ENCODE measurements around the gene ANKRD17.

The ANKRD17 gene

DNA sequence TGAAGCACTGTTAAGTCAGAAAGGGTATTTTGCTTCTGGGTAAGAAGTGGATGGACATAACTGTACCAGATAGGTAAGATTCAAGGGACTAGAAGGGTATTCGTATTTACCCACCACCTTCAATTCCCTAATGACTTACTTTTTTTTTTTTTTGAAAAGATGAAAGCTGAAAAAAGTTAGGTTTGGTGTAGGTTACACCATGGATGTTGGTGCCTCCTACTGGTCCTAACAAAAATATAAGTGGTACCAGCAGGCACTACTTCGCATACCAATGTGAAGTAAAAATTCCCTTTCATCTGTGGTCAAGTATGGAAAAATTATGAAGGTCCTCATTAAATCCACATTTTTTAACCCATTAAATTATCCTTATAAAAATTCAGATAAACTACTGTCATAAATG is 7.2 kb downstream of the ANKRD17 start:
- TF ChIP-seq, protein P1, sequence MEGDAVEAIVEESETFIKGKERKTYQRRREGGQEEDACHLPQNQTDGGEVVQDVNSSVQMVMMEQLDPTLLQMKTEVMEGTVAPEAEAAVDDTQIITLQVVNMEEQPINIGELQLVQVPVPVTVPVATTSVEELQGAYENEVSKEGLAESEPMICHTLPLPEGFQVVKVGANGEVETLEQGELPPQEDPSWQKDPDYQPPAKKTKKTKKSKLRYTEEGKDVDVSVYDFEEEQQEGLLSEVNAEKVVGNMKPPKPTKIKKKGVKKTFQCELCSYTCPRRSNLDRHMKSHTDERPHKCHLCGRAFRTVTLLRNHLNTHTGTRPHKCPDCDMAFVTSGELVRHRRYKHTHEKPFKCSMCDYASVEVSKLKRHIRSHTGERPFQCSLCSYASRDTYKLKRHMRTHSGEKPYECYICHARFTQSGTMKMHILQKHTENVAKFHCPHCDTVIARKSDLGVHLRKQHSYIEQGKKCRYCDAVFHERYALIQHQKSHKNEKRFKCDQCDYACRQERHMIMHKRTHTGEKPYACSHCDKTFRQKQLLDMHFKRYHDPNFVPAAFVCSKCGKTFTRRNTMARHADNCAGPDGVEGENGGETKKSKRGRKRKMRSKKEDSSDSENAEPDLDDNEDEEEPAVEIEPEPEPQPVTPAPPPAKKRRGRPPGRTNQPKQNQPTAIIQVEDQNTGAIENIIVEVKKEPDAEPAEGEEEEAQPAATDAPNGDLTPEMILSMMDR (IDR thresholded peaks at IDR 0.05; ENCODE audit: insufficient read depth, low read length, missing control alignments), result no peak
- no peak for DNase-seq (ENCODE audit: low read depth, low spot score)
- ChIA-PET POLR2A (no interaction called here), CTCF (no interaction called here)
- no peak overlapping the region for H3K4me3 ChIP-seq (ENCODE audit: low read depth, low read length)

DNA sequence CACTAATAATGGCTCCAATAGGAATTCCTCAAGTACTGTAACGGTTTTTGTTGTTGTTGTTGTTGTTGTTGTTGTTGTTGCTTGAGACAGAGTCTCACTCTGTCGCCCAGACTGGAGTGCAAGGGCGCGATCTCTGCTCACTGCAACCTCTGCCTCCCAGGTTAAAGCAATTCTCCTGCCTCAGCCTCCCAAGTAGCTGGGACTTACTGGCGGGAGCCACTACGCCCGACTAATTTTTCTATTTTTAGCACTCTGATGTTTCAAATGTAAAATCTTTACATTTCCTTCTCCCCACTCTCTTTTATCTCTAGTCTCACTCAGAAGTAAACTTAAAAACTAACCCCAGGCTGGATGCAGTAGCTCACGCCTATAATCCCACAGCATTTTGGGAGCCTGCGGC is 8.0 kb downstream of the ANKRD17 start:
- CTCF ChIA-PET, result no interaction called here
- no peak for DNase-seq (ENCODE audit: low read depth, low spot score)
- no peak overlapping the region for H3K4me3 ChIP-seq (ENCODE audit: low read depth, low read length)
- TF ChIP-seq, protein P1 (IDR thresholded peaks at IDR 0.05; ENCODE audit: insufficient read depth, low read length, missing control alignments), result no peak
- POLR2A ChIA-PET, result interaction anchor here (0.8 kb wide), 1 partner anchor 9 kb away, joined by 3 read pairs; no protein-coding TSS in a partner anchor

DNA sequence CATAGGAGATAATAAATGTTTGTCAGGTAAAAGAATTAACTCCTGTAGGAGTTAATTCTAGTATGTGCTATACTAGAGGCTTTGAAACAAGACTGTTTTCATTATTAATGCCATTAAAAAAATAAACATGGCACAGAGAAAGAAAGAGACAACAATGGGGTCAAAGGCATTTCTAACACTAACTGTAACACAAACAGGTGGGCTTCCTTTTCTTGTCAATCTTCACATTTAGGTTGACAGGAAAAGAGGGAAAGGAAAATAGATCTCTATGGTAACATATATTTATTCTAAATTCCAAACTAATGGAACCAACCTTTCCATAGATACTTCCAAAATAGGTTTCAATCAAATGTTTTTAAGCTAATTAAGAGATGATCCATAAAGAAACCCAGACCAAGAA is 9.8 kb downstream of the ANKRD17 start:
- ChIA-PET CTCF (interaction anchor here (2.1 kb wide), 1 partner anchor 8 kb away, joined by 15 read pairs; no protein-coding TSS in a partner anchor), POLR2A (no interaction called here)
- TF ChIP-seq, protein P1 (IDR thresholded peaks at IDR 0.05; ENCODE audit: insufficient read depth, low read length, missing control alignments), result no peak
- no peak overlapping the region for H3K4me3 ChIP-seq (ENCODE audit: low read depth, low read length)
- DNase-seq (ENCODE audit: low read depth, low spot score), result no peak

DNA sequence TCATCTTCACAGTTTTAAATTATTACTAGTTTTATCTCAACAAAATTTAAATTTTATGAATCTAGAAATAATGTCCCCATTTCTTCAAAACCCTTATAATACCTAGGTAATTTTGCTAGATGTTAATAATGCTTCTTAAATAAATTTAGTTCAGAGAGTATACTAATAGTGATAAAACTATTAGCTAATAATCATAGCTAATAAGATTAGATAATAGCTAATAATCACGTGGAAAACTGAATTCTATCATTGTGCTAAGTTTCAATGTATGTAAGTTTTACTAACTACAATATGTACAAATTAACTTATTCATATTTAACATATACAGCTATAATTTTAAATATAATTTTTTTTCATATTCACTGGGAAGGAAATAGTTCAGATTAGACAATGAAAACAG is 10.2 kb downstream of the ANKRD17 start:
- TF ChIP-seq, protein P1 (IDR thresholded peaks at IDR 0.05; ENCODE audit: insufficient read depth, low read length, missing control alignments), result no peak
- DNase-seq (ENCODE audit: low read depth, low spot score), result no peak
- ChIA-PET CTCF (interaction anchor here (2.1 kb wide), 1 partner anchor 9 kb away, joined by 15 read pairs; no protein-coding TSS in a partner anchor), POLR2A (no interaction called here)
- H3K4me3 ChIP-seq (ENCODE audit: low read depth, low read length), result no peak overlapping the region

DNA sequence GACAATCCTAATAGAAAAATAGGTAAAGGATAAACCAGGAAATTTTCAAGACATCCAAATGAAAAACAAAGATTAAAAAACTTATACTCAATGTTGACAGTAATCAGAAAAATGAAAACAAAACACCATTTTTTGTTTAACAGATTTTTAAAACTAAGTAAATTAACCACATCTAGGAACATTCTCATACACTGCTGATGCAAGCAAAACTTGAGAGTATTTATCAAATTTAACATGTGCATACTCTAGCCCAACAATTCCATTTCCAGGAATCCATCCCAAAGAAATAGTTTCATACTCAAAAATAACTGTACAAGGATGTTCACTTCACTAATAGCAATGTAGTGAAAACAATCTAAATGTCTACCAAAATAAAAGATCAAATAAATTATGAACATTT is 11.5 kb downstream of the ANKRD17 start:
- ChIA-PET POLR2A (no interaction called here), CTCF (interaction anchor here (2.1 kb wide), 1 partner anchor 10 kb away, joined by 15 read pairs; no protein-coding TSS in a partner anchor)
- DNase-seq (ENCODE audit: low read depth, low spot score), result no peak
- H3K4me3 ChIP-seq (ENCODE audit: low read depth, low read length), result no peak overlapping the region
- TF ChIP-seq, protein P1 (IDR thresholded peaks at IDR 0.05; ENCODE audit: insufficient read depth, low read length, missing control alignments), result no peak

DNA sequence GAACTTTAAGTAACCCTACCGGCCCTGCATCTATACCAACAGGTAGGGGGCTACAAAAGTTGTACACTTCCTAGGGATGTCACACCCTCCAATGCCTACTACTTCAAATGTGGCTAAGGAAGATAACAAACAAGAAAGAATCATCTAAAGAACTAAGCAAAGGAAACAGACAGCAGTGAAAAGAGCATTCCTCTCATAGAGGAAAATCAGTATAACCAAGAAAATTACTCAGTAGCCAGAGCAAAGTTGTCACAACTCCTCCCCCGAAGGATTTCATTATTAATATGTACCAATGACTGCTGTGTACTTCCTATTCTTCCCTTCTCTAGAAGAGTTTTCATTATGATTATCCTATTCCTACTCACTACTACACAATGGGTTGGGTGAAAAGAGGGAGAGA is 12.6 kb downstream of the ANKRD17 start:
- H3K4me3 ChIP-seq (ENCODE audit: low read depth, low read length), result no peak overlapping the region
- TF ChIP-seq, protein P1 (IDR thresholded peaks at IDR 0.05; ENCODE audit: insufficient read depth, low read length, missing control alignments), result no peak
- no peak for DNase-seq (ENCODE audit: low read depth, low spot score)
- POLR2A ChIA-PET, result no interaction called here
- CTCF ChIA-PET, result interaction anchor here (1.5 to 2.2 kb wide), 2 partner anchors 9 to 11 kb away, joined by 7 to 11 read pairs; no protein-coding TSS in a partner anchor
